ENCODE data around the gene C5orf63.

GRCh38 chr5:127097278-127097677 is 24.0 kb upstream of the C5orf63 start:
- TF ChIP-seq CTCF (IDR thresholded peaks at IDR 0.05; ENCODE audit: poor library complexity, severe bottlenecking), result no peak
- TF ChIP-seq POLR2AphosphoS5 (IDR thresholded peaks at IDR 0.05), result no peak
- TF ChIP-seq RAD21 (conservative IDR thresholded peaks at IDR 0.05), result no peak
